Body of pancreas (tissue), 4 donors: ENCODE results near the gene APC2.

Experiments used
- POLR2A ChIP-seq, 3 donors: fragments of 450-650 bp; IDR thresholded peaks; one replicate each; pipeline ENCODE4 v1.6.1; 2016; ENCODE audit warnings: antibody characterized with exemption in 3 of 3, mild to moderate bottlenecking in 2 of 3
- TF ChIP-seq, protein P1 (sequence below), 7 experiments: fragments of 450-650 bp in 4 of 7; fragments of 200-600 bp in 3 of 7; sonication (generic) in 3 of 7; IDR thresholded peaks; one replicate each; pipeline ENCODE4 v1.5.1; 2016 to 2019; ENCODE audit warnings: antibody characterized with exemption in 7 of 7

GRCh38 chr19:1490311-1491113 lies 40.6 kb downstream of the APC2 start, which contains the start of gene PCSK4:
- peak in 1 of 3 donors; percentile 7 for TF ChIP-seq POLR2A (IDR thresholded peaks at IDR 0.05)
- TF ChIP-seq, protein P1, sequence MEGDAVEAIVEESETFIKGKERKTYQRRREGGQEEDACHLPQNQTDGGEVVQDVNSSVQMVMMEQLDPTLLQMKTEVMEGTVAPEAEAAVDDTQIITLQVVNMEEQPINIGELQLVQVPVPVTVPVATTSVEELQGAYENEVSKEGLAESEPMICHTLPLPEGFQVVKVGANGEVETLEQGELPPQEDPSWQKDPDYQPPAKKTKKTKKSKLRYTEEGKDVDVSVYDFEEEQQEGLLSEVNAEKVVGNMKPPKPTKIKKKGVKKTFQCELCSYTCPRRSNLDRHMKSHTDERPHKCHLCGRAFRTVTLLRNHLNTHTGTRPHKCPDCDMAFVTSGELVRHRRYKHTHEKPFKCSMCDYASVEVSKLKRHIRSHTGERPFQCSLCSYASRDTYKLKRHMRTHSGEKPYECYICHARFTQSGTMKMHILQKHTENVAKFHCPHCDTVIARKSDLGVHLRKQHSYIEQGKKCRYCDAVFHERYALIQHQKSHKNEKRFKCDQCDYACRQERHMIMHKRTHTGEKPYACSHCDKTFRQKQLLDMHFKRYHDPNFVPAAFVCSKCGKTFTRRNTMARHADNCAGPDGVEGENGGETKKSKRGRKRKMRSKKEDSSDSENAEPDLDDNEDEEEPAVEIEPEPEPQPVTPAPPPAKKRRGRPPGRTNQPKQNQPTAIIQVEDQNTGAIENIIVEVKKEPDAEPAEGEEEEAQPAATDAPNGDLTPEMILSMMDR (IDR thresholded peaks at IDR 0.05) = peak in 3 of 7 experiments; percentile 16 to 17 (median 17)
